ENCODE data around the gene MT3. TPM values are rescaled to one million over a fixed set of nuclear protein-coding genes. Genes with fewer than 3 reads are reported as not detected.

Gene MT3
- total RNA-seq, 3 donors from 2014 or later (not counting 1 experiment from before 2014, with no cell fraction given): not detected

GRCh38 chr16:56604966-56605365 is 15.6 kb downstream of the MT3 start:
- peaks cover 14 to 17% of the 10 kb centered on the region in 2 donors for H3K27me3 Mint-ChIP-seq (ENCODE audit: low read depth in 2 of 2)
- no peaks in the 10 kb centered on the region for H3K9me3 Mint-ChIP-seq
- no peak overlapping the region for H3K4me3 ChIP-seq (ENCODE audit: low read length)
- no peaks in the 10 kb centered on the region for H3K27me3 ChIP-seq (ENCODE audit: control insufficient read depth, insufficient read depth, low read length)
- H3K36me3 ChIP-seq (ENCODE audit: control insufficient read depth, insufficient read depth, low read length): no peaks in the 10 kb centered on the region
- ATAC-seq (no peak), DNase-seq (no peak)
- peaks cover 34 to 42% of the 10 kb centered on the region in 2 donors for H3K4me1 Mint-ChIP-seq
- no peaks in the 10 kb centered on the region for H3K9me3 ChIP-seq (ENCODE audit: control insufficient read depth, insufficient read depth, low read length)
- 96% methylated on average over 4 of the region's 4 CpGs for WGBS (ENCODE audit: insufficient coverage)
- H3K27ac Mint-ChIP-seq: peak overlapping the region in 1 of 2 donors; percentile 32
- no peaks in the 10 kb centered on the region for H3K36me3 Mint-ChIP-seq
- intact Hi-C loops (cut with micrococcal nuclease): no loop called here
- H3K4me1 ChIP-seq (ENCODE audit: control insufficient read depth, insufficient read depth, low read length): peaks cover 32% of the 10 kb centered on the region
- no peak for TF ChIP-seq CTCF (IDR thresholded peaks at IDR 0.05)
- no peak overlapping the region for H3K4me3 Mint-ChIP-seq
- H3K27ac ChIP-seq (ENCODE audit: low read length): no peak overlapping the region

- Mint-ChIP-seq H3K4me1 (peaks cover 39 to 43% of the 10 kb centered on the region in 2 donors), H3K27ac (peak overlapping the region; percentile 89 to 96)
These were observed 16.1 kb downstream of the MT3 start for GRCh38 chr16:56605475-56605874.

GRCh38 chr16:56606071-56606475 is 16.7 kb downstream of the MT3 start:
- peaks cover 45 to 47% of the 10 kb centered on the region in 2 donors for H3K4me1 Mint-ChIP-seq
- peak overlapping the region; percentile 89 to 96 for H3K27ac Mint-ChIP-seq
- no peak overlapping the region for H3K4me3 Mint-ChIP-seq
- TF ChIP-seq CTCF (IDR thresholded peaks at IDR 0.05): no peak
- H3K27me3 ChIP-seq (ENCODE audit: control insufficient read depth, insufficient read depth, low read length): no peaks in the 10 kb centered on the region
- H3K9me3 Mint-ChIP-seq: no peaks in the 10 kb centered on the region
- H3K36me3 ChIP-seq (ENCODE audit: control insufficient read depth, insufficient read depth, low read length): no peaks in the 10 kb centered on the region
- ATAC-seq (no peak), DNase-seq (no peak)
- intact Hi-C loops (cut with micrococcal nuclease): no loop called here
- H3K36me3 Mint-ChIP-seq: no peaks in the 10 kb centered on the region
- no peaks in the 10 kb centered on the region for H3K9me3 ChIP-seq (ENCODE audit: control insufficient read depth, insufficient read depth, low read length)
- no peak overlapping the region for H3K4me3 ChIP-seq (ENCODE audit: low read length)
- peak overlapping the region; percentile 65 for H3K27ac ChIP-seq (ENCODE audit: low read length)
- H3K4me1 ChIP-seq (ENCODE audit: control insufficient read depth, insufficient read depth, low read length): peaks cover 43% of the 10 kb centered on the region
- WGBS (ENCODE audit: insufficient coverage): 94% methylated on average over 3 of the region's 3 CpGs
- peaks cover 3 to 8% of the 10 kb centered on the region in 2 donors for H3K27me3 Mint-ChIP-seq (ENCODE audit: low read depth in 2 of 2)

More at GRCh38 chr16:56605475-56605874, 16.1 kb downstream of the MT3 start:
- H3K27me3 Mint-ChIP-seq (ENCODE audit: low read depth in 2 of 2): peaks cover 9 to 12% of the 10 kb centered on the region in 2 donors
- H3K27ac ChIP-seq (ENCODE audit: low read length): no peak overlapping the region
- no peaks in the 10 kb centered on the region for H3K9me3 ChIP-seq (ENCODE audit: control insufficient read depth, insufficient read depth, low read length)
- 100% methylated on average over 1 of the region's 1 CpG for WGBS (ENCODE audit: insufficient coverage)
- H3K4me3 Mint-ChIP-seq: no peak overlapping the region
- no peaks in the 10 kb centered on the region for H3K27me3 ChIP-seq (ENCODE audit: control insufficient read depth, insufficient read depth, low read length)
- no peak overlapping the region for H3K4me3 ChIP-seq (ENCODE audit: low read length)
- intact Hi-C loops (cut with micrococcal nuclease): no loop called here
- no peak for DNase-seq
- H3K36me3 ChIP-seq (ENCODE audit: control insufficient read depth, insufficient read depth, low read length): no peaks in the 10 kb centered on the region
- peaks cover 37% of the 10 kb centered on the region for H3K4me1 ChIP-seq (ENCODE audit: control insufficient read depth, insufficient read depth, low read length)
- no peak for ATAC-seq
- no peaks in the 10 kb centered on the region for H3K36me3 Mint-ChIP-seq
- TF ChIP-seq CTCF (IDR thresholded peaks at IDR 0.05): no peak
- H3K9me3 Mint-ChIP-seq: no peaks in the 10 kb centered on the region

- TF ChIP-seq CTCF (IDR thresholded peaks at IDR 0.05): no peak
- no peaks in the 10 kb centered on the region for H3K36me3 Mint-ChIP-seq
- intact Hi-C loops (cut with micrococcal nuclease): no loop called here
- no peak for ATAC-seq
- no peaks in the 10 kb centered on the region for H3K9me3 ChIP-seq (ENCODE audit: control insufficient read depth, insufficient read depth, low read length)
- H3K4me3 ChIP-seq (ENCODE audit: low read length): no peak overlapping the region
- H3K27ac ChIP-seq (ENCODE audit: low read length): peak overlapping the region; percentile 65
- 74% methylated on average over 5 of the region's 8 CpGs for WGBS (ENCODE audit: insufficient coverage)
- H3K4me1 Mint-ChIP-seq: peaks cover 50 to 51% of the 10 kb centered on the region in 2 donors
- H3K36me3 ChIP-seq (ENCODE audit: control insufficient read depth, insufficient read depth, low read length): no peaks in the 10 kb centered on the region
- H3K9me3 Mint-ChIP-seq: no peaks in the 10 kb centered on the region
- H3K4me3 Mint-ChIP-seq: peak overlapping the region; percentile 59
- peaks cover 47% of the 10 kb centered on the region for H3K4me1 ChIP-seq (ENCODE audit: control insufficient read depth, insufficient read depth, low read length)
- DNase-seq: no peak
- no peaks in the 10 kb centered on the region for H3K27me3 ChIP-seq (ENCODE audit: control insufficient read depth, insufficient read depth, low read length)
- peaks cover 0 to 3% of the 10 kb centered on the region in 2 donors for H3K27me3 Mint-ChIP-seq (ENCODE audit: low read depth in 2 of 2)
- peak overlapping the region; percentile 89 to 96 for H3K27ac Mint-ChIP-seq
These were observed 17.3 kb downstream of the MT3 start for GRCh38 chr16:56606476-56607108.
